ENCODE results near the gene ANGPTL1. TPM values are rescaled to one million over a fixed set of nuclear protein-coding genes. Genes with fewer than 3 reads are reported as not detected.

The ANGPTL1 gene
- total and polyA plus RNA-seq, 2 experiments from 2014 or later: 0.58 TPM; not detected in 1

DNA sequence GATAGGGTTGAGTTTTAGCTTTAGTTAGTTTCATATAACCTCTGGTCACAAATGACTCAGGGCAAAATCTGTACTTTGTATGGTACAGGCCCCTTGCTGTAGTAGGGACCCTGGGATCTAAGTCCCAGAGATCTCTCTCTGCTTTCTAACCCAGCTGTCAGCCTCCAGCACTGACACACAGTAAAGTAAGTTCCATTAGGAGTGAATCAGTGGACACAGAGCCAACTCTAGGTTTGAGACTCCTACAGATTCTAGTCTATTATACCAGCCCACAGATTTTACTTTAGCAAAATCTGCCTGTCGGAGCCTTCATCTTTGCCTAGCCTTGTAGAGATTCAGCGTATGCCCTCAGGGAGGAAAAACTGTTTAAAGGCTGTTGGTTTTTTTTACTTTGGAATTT, 52.5 kb downstream of the ANGPTL1 start:
- Histone ChIP-seq H3K36me3 (ENCODE audit: insufficient read depth) (no peaks in the 10 kb centered on the region), H3K9me2 (ENCODE audit: insufficient read depth) (no peaks in the 10 kb centered on the region), H3K4me2 (no peak overlapping the region), H3K4me1 (ENCODE audit: insufficient read depth) (no peaks in the 10 kb centered on the region), H3K27me3 (ENCODE audit: insufficient read depth) (no peaks in the 10 kb centered on the region), H4K20me1 (replicated peaks; ENCODE audit: insufficient read depth) (no peaks in the 10 kb centered on the region), H3K4me3 (no peak overlapping the region), H3F3A (replicated peaks; ENCODE audit: low read depth) (no peaks in the 10 kb centered on the region), H2AFZ (no peak overlapping the region), H3K27ac (ENCODE audit: low read depth) (no peak overlapping the region), H3K79me2 (replicated peaks; ENCODE audit: insufficient read depth) (no peaks in the 10 kb centered on the region)
- H3K27me3 Mint-ChIP-seq (ENCODE audit: insufficient read depth, low read depth, poor library complexity): peaks cover 6% of the 10 kb centered on the region
- H3K36me3 Mint-ChIP-seq (ENCODE audit: low read depth): 0 out of 3 replicates have a peak, but pooled peaks cover 5% of the 10 kb centered on the region
- H3K4me1 Mint-ChIP-seq: no peaks in the 10 kb centered on the region
- H3K9me3 Mint-ChIP-seq: no peaks in the 10 kb centered on the region
- H3K27ac Mint-ChIP-seq: 0 out of 2 replicates have a peak overlapping the region, but pooled peaks have one; percentile 69
- no peak overlapping the region for H3K4me3 Mint-ChIP-seq
- no peak for TF ChIP-seq NANOG (IDR thresholded peaks at IDR 0.05; ENCODE audit: borderline replicate concordance)
- no peak for TF ChIP-seq CREB1 (CRISPR knock-in tag; IDR thresholded peaks at IDR 0.05; ENCODE audit: low read depth)
- no peak for TF ChIP-seq POLR2AphosphoS5 (IDR thresholded peaks at IDR 0.05; ENCODE audit: low read depth)
- TF ChIP-seq, protein P1, sequence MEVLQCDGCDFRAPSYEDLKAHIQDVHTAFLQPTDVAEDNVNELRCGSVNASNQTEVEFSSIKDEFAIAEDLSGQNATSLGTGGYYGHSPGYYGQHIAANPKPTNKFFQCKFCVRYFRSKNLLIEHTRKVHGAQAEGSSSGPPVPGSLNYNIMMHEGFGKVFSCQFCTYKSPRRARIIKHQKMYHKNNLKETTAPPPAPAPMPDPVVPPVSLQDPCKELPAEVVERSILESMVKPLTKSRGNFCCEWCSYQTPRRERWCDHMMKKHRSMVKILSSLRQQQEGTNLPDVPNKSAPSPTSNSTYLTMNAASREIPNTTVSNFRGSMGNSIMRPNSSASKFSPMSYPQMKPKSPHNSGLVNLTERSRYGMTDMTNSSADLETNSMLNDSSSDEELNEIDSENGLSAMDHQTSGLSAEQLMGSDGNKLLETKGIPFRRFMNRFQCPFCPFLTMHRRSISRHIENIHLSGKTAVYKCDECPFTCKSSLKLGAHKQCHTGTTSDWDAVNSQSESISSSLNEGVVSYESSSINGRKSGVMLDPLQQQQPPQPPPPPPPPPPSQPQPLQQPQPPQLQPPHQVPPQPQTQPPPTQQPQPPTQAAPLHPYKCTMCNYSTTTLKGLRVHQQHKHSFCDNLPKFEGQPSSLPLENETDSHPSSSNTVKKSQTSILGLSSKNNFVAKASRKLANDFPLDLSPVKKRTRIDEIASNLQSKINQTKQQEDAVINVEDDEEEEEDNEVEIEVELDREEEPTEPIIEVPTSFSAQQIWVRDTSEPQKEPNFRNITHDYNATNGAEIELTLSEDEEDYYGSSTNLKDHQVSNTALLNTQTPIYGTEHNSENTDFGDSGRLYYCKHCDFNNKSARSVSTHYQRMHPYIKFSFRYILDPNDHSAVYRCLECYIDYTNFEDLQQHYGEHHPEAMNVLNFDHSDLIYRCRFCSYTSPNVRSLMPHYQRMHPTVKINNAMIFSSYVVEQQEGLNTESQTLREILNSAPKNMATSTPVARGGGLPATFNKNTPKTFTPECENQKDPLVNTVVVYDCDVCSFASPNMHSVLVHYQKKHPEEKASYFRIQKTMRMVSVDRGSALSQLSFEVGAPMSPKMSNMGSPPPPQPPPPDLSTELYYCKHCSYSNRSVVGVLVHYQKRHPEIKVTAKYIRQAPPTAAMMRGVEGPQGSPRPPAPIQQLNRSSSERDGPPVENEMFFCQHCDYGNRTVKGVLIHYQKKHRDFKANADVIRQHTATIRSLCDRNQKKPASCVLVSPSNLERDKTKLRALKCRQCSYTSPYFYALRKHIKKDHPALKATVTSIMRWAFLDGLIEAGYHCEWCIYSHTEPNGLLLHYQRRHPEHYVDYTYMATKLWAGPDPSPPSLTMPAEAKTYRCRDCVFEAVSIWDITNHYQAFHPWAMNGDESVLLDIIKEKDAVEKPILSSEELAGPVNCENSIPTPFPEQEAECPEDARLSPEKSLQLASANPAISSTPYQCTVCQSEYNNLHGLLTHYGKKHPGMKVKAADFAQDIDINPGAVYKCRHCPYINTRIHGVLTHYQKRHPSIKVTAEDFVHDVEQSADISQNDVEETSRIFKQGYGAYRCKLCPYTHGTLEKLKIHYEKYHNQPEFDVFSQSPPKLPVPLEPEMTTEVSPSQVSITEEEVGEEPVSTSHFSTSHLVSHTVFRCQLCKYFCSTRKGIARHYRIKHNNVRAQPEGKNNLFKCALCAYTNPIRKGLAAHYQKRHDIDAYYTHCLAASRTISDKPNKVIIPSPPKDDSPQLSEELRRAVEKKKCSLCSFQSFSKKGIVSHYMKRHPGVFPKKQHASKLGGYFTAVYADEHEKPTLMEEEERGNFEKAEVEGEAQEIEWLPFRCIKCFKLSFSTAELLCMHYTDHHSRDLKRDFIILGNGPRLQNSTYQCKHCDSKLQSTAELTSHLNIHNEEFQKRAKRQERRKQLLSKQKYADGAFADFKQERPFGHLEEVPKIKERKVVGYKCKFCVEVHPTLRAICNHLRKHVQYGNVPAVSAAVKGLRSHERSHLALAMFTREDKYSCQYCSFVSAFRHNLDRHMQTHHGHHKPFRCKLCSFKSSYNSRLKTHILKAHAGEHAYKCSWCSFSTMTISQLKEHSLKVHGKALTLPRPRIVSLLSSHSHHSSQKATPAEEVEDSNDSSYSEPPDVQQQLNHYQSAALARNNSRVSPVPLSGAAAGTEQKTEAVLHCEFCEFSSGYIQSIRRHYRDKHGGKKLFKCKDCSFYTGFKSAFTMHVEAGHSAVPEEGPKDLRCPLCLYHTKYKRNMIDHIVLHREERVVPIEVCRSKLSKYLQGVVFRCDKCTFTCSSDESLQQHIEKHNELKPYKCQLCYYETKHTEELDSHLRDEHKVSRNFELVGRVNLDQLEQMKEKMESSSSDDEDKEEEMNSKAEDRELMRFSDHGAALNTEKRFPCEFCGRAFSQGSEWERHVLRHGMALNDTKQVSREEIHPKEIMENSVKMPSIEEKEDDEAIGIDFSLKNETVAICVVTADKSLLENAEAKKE (CRISPR knock-in tag; IDR thresholded peaks at IDR 0.05): no peak
- TF ChIP-seq ZNF114 (CRISPR knock-in tag; IDR thresholded peaks at IDR 0.05): no peak
- TF ChIP-seq, protein P2, sequence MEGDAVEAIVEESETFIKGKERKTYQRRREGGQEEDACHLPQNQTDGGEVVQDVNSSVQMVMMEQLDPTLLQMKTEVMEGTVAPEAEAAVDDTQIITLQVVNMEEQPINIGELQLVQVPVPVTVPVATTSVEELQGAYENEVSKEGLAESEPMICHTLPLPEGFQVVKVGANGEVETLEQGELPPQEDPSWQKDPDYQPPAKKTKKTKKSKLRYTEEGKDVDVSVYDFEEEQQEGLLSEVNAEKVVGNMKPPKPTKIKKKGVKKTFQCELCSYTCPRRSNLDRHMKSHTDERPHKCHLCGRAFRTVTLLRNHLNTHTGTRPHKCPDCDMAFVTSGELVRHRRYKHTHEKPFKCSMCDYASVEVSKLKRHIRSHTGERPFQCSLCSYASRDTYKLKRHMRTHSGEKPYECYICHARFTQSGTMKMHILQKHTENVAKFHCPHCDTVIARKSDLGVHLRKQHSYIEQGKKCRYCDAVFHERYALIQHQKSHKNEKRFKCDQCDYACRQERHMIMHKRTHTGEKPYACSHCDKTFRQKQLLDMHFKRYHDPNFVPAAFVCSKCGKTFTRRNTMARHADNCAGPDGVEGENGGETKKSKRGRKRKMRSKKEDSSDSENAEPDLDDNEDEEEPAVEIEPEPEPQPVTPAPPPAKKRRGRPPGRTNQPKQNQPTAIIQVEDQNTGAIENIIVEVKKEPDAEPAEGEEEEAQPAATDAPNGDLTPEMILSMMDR (conservative IDR thresholded peaks at IDR 0.05; ENCODE audit: low read depth in 2 of 2): no peak
- TF ChIP-seq ZNF331 (CRISPR knock-in tag; IDR thresholded peaks at IDR 0.05; ENCODE audit: low read depth): no peak
- TF ChIP-seq, protein P3, sequence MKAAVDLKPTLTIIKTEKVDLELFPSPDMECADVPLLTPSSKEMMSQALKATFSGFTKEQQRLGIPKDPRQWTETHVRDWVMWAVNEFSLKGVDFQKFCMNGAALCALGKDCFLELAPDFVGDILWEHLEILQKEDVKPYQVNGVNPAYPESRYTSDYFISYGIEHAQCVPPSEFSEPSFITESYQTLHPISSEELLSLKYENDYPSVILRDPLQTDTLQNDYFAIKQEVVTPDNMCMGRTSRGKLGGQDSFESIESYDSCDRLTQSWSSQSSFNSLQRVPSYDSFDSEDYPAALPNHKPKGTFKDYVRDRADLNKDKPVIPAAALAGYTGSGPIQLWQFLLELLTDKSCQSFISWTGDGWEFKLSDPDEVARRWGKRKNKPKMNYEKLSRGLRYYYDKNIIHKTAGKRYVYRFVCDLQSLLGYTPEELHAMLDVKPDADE (IDR thresholded peaks at IDR 0.05): no peak
- no peak for TF ChIP-seq JUNB (IDR thresholded peaks at IDR 0.05; ENCODE audit: unreplicated experiment)
- no peak for TF ChIP-seq STAT1 (IDR thresholded peaks at IDR 0.05; ENCODE audit: unreplicated experiment)
- no peak for TF ChIP-seq EZH2phosphoT487 (IDR thresholded peaks at IDR 0.05; ENCODE audit: unreplicated experiment)
- TF ChIP-seq, protein P4, sequence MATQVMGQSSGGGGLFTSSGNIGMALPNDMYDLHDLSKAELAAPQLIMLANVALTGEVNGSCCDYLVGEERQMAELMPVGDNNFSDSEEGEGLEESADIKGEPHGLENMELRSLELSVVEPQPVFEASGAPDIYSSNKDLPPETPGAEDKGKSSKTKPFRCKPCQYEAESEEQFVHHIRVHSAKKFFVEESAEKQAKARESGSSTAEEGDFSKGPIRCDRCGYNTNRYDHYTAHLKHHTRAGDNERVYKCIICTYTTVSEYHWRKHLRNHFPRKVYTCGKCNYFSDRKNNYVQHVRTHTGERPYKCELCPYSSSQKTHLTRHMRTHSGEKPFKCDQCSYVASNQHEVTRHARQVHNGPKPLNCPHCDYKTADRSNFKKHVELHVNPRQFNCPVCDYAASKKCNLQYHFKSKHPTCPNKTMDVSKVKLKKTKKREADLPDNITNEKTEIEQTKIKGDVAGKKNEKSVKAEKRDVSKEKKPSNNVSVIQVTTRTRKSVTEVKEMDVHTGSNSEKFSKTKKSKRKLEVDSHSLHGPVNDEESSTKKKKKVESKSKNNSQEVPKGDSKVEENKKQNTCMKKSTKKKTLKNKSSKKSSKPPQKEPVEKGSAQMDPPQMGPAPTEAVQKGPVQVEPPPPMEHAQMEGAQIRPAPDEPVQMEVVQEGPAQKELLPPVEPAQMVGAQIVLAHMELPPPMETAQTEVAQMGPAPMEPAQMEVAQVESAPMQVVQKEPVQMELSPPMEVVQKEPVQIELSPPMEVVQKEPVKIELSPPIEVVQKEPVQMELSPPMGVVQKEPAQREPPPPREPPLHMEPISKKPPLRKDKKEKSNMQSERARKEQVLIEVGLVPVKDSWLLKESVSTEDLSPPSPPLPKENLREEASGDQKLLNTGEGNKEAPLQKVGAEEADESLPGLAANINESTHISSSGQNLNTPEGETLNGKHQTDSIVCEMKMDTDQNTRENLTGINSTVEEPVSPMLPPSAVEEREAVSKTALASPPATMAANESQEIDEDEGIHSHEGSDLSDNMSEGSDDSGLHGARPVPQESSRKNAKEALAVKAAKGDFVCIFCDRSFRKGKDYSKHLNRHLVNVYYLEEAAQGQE (IDR thresholded peaks at IDR 0.05; ENCODE audit: unreplicated experiment): no peak
- no peak for TF ChIP-seq EZH2 (IDR thresholded peaks at IDR 0.05; ENCODE audit: low read depth, unreplicated experiment)
- DNase-seq (ENCODE audit: low spot score) (no peak), ATAC-seq (no peak)

Measured in GM23338 (cell line).